IMR-90 (cell line): ENCODE data around the gene ADAP1. TPM values are rescaled to one million over a fixed set of nuclear protein-coding genes. Genes with fewer than 3 reads are reported as not detected.

ENCODE experiments used
- ATAC-seq: fragments of 200-7000 bp; cut with Tn5 transposase; 2 replicates; pipeline ENCODE4 v1.9.1; 2020; ENCODE audit warnings: low read depth, mild to moderate bottlenecking, moderate library complexity
- BruUV-seq: library from RNA; stranded (reverse); fragments of 400-500 nt; replicated peaks from 2 replicates; lab custom pipeline; 2021; lab: Mats Ljungman, UMichigan
- CTCF ChIA-PET: fragments of 300-600 bp; formaldehyde crosslinking; extraction: SDS; loops from one replicate; lab custom pipeline; 2021; ENCODE audit warnings: antibody characterized with exemption; lab: Yijun Ruan, JAX
- POLR2A ChIA-PET: fragments of 300-600 bp; sonication (Branson Sonifier 250); formaldehyde crosslinking; loops from one replicate; lab custom pipeline; 2022; ENCODE audit warnings: antibody characterized with exemption; ENCODE audit not compliant: unreplicated experiment; lab: Charles Lee
- DNase-seq: peaks from one replicate; pipeline ENCODE4 v3.0.0; 2013
- H2AFZ ChIP-seq: replicated peaks from 2 replicates; pipeline ENCODE3; 2013; ENCODE audit warnings: low read length, mild to moderate bottlenecking; ENCODE audit not compliant: poor library complexity
- H2AK5ac ChIP-seq: 2 replicates; pipeline ENCODE4 v1.6.1; 2013; ENCODE audit warnings: low read depth, low read length, inconsistent platforms
- H2AK9ac ChIP-seq: replicated peaks from 2 replicates; pipeline ENCODE3; 2013; ENCODE audit warnings: mild to moderate bottlenecking, low read depth, low read length, moderate library complexity; ENCODE audit not compliant: poor library complexity
- H2BK120ac ChIP-seq: 2 replicates; pipeline ENCODE4 v1.6.1; 2013; ENCODE audit warnings: low read depth, low read length, inconsistent platforms
- H2BK15ac ChIP-seq: 3 replicates; pipeline ENCODE4 v1.6.1; 2013; ENCODE audit warnings: low read depth, low read length, inconsistent platforms
- H2BK20ac ChIP-seq: 2 replicates; pipeline ENCODE4 v1.6.1; 2013; ENCODE audit warnings: low read depth, mild to moderate bottlenecking, inconsistent platforms, low read length, moderate library complexity
- H2BK5ac ChIP-seq: 2 replicates; pipeline ENCODE4 v1.6.1; 2013; ENCODE audit warnings: mild to moderate bottlenecking, low read depth, low read length, inconsistent platforms; ENCODE audit not compliant: poor library complexity, severe bottlenecking
- H3K14ac ChIP-seq: replicated peaks from 2 replicates; pipeline ENCODE4 v1.6.1; 2013; ENCODE audit warnings: low read depth, low read length, inconsistent platforms
- H3K18ac ChIP-seq: 2 replicates; pipeline ENCODE4 v1.6.1; 2013; ENCODE audit warnings: low read depth, low read length, control low read depth
- H3K23ac ChIP-seq: 2 replicates; pipeline ENCODE4 v1.6.1; 2013; ENCODE audit warnings: low read depth, low read length, inconsistent platforms
- H3K27ac ChIP-seq: 2 replicates; pipeline ENCODE4 v1.5.1; 2013; ENCODE audit warnings: mild to moderate bottlenecking, control low read depth, low read length; ENCODE audit not compliant: insufficient read depth
- H3K27me3 ChIP-seq: 2 replicates; pipeline ENCODE4 v1.6.1; 2013; ENCODE audit warnings: low read length; ENCODE audit not compliant: control insufficient read depth, insufficient read depth
- H3K36me3 ChIP-seq: 2 replicates; pipeline ENCODE4 v1.6.1; 2013; ENCODE audit warnings: low read length, mixed read lengths; ENCODE audit not compliant: control insufficient read depth, insufficient read depth
- H3K4ac ChIP-seq: 2 replicates; pipeline ENCODE4 v1.6.1; 2013; ENCODE audit warnings: low read depth, low read length, inconsistent platforms
- H3K4me1 ChIP-seq: 2 replicates; pipeline ENCODE4 v1.6.1; 2013; ENCODE audit warnings: low read length, mixed read lengths; ENCODE audit not compliant: control insufficient read depth, insufficient read depth
- H3K4me2 ChIP-seq: 2 replicates; pipeline ENCODE4 v1.6.1; 2013; ENCODE audit warnings: low read depth, mild to moderate bottlenecking, control low read depth, low read length, moderate library complexity
- H3K4me3 ChIP-seq: 2 replicates; pipeline ENCODE4 v1.5.1; 2013; ENCODE audit warnings: low read depth, mild to moderate bottlenecking, control low read depth, low read length, moderate library complexity; ENCODE audit not compliant: insufficient read depth
- H3K56ac ChIP-seq: 2 replicates; pipeline ENCODE4 v1.6.1; 2013; ENCODE audit warnings: low read length, inconsistent platforms; ENCODE audit not compliant: insufficient read depth; ENCODE audit errors: extremely low read depth
- H3K79me1 ChIP-seq, 2 experiments: 2 replicates each; pipeline ENCODE4 v1.6.1; 2013; ENCODE audit warnings: low read length in 2 of 2, inconsistent platforms in 1 of 2, low read depth in 1 of 2
- H3K9ac ChIP-seq: 2 replicates; pipeline ENCODE4 v1.6.1; 2013; ENCODE audit warnings: low read depth, low read length, control low read depth
- H3K9me1 ChIP-seq: 2 replicates; pipeline ENCODE4 v1.6.1; 2013; ENCODE audit warnings: low read length, inconsistent platforms; ENCODE audit not compliant: insufficient read depth
- H3K9me3 ChIP-seq: 2 replicates; pipeline ENCODE4 v1.6.1; 2013; ENCODE audit warnings: low read length; ENCODE audit not compliant: control insufficient read depth, insufficient read depth
- H4K20me1 ChIP-seq: 2 replicates; pipeline ENCODE4 v1.6.1; 2013; ENCODE audit warnings: low read length, inconsistent platforms; ENCODE audit not compliant: insufficient read depth
- H4K5ac ChIP-seq: 2 replicates; pipeline ENCODE4 v1.6.1; 2013; ENCODE audit warnings: mild to moderate bottlenecking, low read depth, low read length, control low read depth
- H4K8ac ChIP-seq, 2 experiments: 2 replicates each; pipeline ENCODE4 v1.6.1; 2013; ENCODE audit warnings: low read depth in 2 of 2, low read length in 2 of 2, control low read depth in 1 of 2, inconsistent platforms in 1 of 2
- H4K91ac ChIP-seq: 2 replicates; pipeline ENCODE4 v1.6.1; 2013; ENCODE audit warnings: low read depth, low read length, inconsistent platforms; ENCODE audit not compliant: insufficient read depth
- BHLHE40 ChIP-seq: fragments of 150-350 bp; IDR thresholded peaks from 2 replicates; pipeline ENCODE4 v1.6.1; 2016; ENCODE audit warnings: mild to moderate bottlenecking, low read depth, low read length
- CEBPB ChIP-seq: IDR thresholded peaks from 2 replicates; pipeline ENCODE4 v1.6.1; 2012; ENCODE audit warnings: low read depth, low read length, improper control_type of control experiment
- CHD1 ChIP-seq: IDR thresholded peaks from 2 replicates; pipeline ENCODE4 v1.6.1; 2012; ENCODE audit warnings: low read depth, low read length, improper control_type of control experiment
- FOS ChIP-seq: fragments of 150-350 bp; IDR thresholded peaks from 2 replicates; pipeline ENCODE4 v1.6.1; 2016; ENCODE audit warnings: low read depth, low read length
- MAFK ChIP-seq: IDR thresholded peaks from 2 replicates; pipeline ENCODE4 v1.6.1; 2012; ENCODE audit warnings: low read depth, low read length, improper control_type of control experiment
- MXI1 ChIP-seq: IDR thresholded peaks from 2 replicates; pipeline ENCODE4 v1.6.1; 2012; ENCODE audit warnings: low read depth, mild to moderate bottlenecking, low read length, moderate library complexity, borderline replicate concordance
- NFE2L2 ChIP-seq: fragments of 150-350 bp; IDR thresholded peaks from 2 replicates; pipeline ENCODE4 v1.6.1; 2016; ENCODE audit warnings: low read depth, mild to moderate bottlenecking, low read length
- POLR2A ChIP-seq: IDR thresholded peaks from 2 replicates; pipeline ENCODE4 v1.6.1; 2012; ENCODE audit warnings: mild to moderate bottlenecking, low read depth, low read length
- RAD21 ChIP-seq: IDR thresholded peaks from 2 replicates; pipeline ENCODE4 v1.6.1; 2012; ENCODE audit warnings: low read length, improper control_type of control experiment
- RCOR1 ChIP-seq: IDR thresholded peaks from 2 replicates; pipeline ENCODE4 v1.6.1; 2012; ENCODE audit warnings: mild to moderate bottlenecking, low read length, improper control_type of control experiment; ENCODE audit not compliant: insufficient replicate concordance
- RFX5 ChIP-seq: IDR thresholded peaks from 2 replicates; pipeline ENCODE4 v1.8.0; 2012; ENCODE audit warnings: low read depth, mild to moderate bottlenecking, low read length, moderate library complexity
- SMC3 ChIP-seq: fragments of 150-350 bp; IDR thresholded peaks from 2 replicates; pipeline ENCODE4 v1.6.1; 2016; ENCODE audit warnings: low read depth, mild to moderate bottlenecking, antibody characterized with exemption, low read length, moderate library complexity
- WGBS, 2 experiments: methylation state at CpG; one replicate each; pipeline versions ENCODE4 v1.1.5 to v1.1.7; 2013; ENCODE audit warnings: missing lambda C conversion rate in 2 of 2; ENCODE audit not compliant: insufficient read length in 1 of 2; ENCODE audit errors: extremely low coverage in 2 of 2; 5-methylcytosine and 5-hydroxymethylcytosine counted together
- dilution Hi-C: fragments of 300-500 bp; cut with HindIII; formaldehyde crosslinking; loops from one replicate; pipeline ENCODE4 v1.14.3; 2018; ENCODE audit warnings: low sequenced_read_pairs; ENCODE audit not compliant: unreplicated experiment
- in situ Hi-C: fragments of 300-500 bp; cut with MboI; formaldehyde crosslinking; loops from 3 replicates; pipeline ENCODE4 v1.14.3; 2019; ENCODE audit warnings: low sequenced_read_pairs, inconsistent platforms, mixed read lengths
- intact Hi-C: fragments of 100-400 bp; cut with micrococcal nuclease; formaldehyde crosslinking; loops from 2 replicates; pipeline ENCODE4 v1.10.0; 2022
- polyA plus RNA-seq, 3 experiments: library from polyadenylated mRNA; depleted of rRNA; stranded (reverse); fragments of >200 nt; gene quantifications; 2 replicates each; pipeline ENCODE4 v1.2.3, GENCODE V29; 2012; ENCODE audit warnings: low replicate concordance in 1 of 3
- total RNA-seq: library from RNA; depleted of rRNA; stranded (reverse); fragments of >200 nt; gene quantifications from 2 replicates; pipeline ENCODE4 v1.2.3, GENCODE V29; 2012
- TF ChIP-seq, protein P1 (sequence below): conservative IDR thresholded peaks from 2 replicates; pipeline ENCODE4 v1.5.1; 2012; ENCODE audit warnings: mild to moderate bottlenecking, low read depth, low read length, improper control_type of control experiment
- TF ChIP-seq, protein P2 (sequence below): fragments of 150-350 bp; IDR thresholded peaks from 2 replicates; pipeline ENCODE4 v1.6.1; 2016; ENCODE audit warnings: low read depth, mild to moderate bottlenecking, low read length, moderate library complexity, borderline replicate concordance

ADAP1 gene
- total and polyA plus RNA-seq, 2 of the 4 experiments (the other 2 are of a cell fraction): 1.4 to 2.0 TPM

DNA sequence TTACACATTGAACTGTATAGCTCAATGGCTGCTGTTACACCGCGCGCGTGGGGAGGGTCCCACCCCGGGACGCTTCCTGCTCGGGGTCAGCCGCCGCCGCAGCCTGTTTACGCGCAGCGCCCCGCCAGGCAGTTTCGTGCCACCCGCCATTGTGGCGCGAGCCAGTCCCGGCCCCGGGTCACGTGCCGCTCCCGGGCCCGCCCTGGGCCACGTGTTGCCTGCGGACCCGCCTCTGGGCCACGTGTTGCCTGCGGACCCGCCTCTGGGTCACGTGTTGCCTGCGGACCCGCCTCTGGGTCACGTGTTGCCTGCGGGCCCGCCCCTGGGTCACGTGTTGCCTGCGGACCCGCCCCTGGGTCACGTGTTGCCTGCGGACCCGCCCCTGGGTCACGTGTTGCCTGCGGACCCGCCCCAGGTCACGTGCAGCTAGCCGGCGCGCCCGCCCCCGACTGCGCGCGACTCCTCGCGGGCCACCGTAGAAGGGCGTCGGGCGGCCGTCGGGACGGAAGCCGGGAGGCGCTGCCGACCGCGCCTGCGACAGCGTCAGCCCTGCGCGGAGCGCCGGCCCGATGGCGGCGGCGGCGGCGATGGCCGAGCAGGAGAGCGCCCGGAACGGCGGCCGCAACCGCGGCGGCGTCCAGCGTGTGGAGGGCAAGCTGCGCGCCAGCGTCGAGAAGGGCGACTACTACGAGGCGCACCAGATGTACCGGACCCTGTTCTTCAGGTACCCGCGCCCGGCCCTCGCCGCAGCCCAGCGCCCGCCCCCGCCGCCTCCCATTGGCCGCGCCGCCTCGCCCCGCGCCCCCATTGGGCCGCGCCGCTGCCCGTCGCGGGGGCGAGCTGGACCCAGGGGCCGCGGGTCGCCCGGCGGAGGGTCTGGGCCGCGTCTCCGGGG, 78.2 kb downstream of the ADAP1 start, which contains the start of gene GET4:
Gene GET4, plus strand, starts transcription at position 478 of the 895 bp plus-strand sequence. Its CDS starts 92 bp downstream, at position 570.
- DNase-seq (peak; percentile 93), ATAC-seq (peak; percentile 94)
- peaks cover 24% of the 10 kb centered on the region for H4K20me1 ChIP-seq
- peak within 1 kb of the TSS; percentile 84 for H3K27ac ChIP-seq
- no TSS peak for BruUV-seq
- peak within 1 kb of the TSS; percentile 77 for H2AK5ac ChIP-seq
- H3K79me1 ChIP-seq: peaks cover 4 to 52% of the 10 kb centered on the region in 2 experiments
- 3% methylated on average over 107 of the region's 129 CpGs; no CpG with 5 or more reads in 1 of the 2 experiments for WGBS, 2 experiments
- H4K5ac ChIP-seq: peak within 1 kb of the TSS; percentile 31; the same call in 1 of the 2 replicates
- no peak within 1 kb of the TSS for H3K56ac ChIP-seq
- intact Hi-C loops (loop anchor here (10.0 kb wide), 1 partner anchor 362 kb away; the partner anchor contains the start of gene PDGFA), in situ Hi-C loops (loop anchor here (10.0 kb wide), 1 partner anchor 342 kb away; no protein-coding TSS in a partner anchor), dilution Hi-C loops (no loop called here)
- H3K14ac ChIP-seq: peak within 1 kb of the TSS; percentile 78; the same call in 1 of the 2 replicates
- H4K91ac ChIP-seq: no peak within 1 kb of the TSS; the same call in 1 of the 2 replicates
- peaks cover 9% of the 10 kb centered on the region for H3K9me1 ChIP-seq
- H3K4ac ChIP-seq: peak within 1 kb of the TSS; percentile 76
- peak within 1 kb of the TSS; percentile 83 to 95 for H4K8ac ChIP-seq
- ChIA-PET POLR2A (no interaction called here), CTCF (no interaction called here)
- no peak within 1 kb of the TSS for H2BK20ac ChIP-seq
- peak within 1 kb of the TSS; percentile 100 for H2AFZ ChIP-seq
- peak within 1 kb of the TSS; percentile 93 for H3K4me3 ChIP-seq
- no peaks in the 10 kb centered on the region for H3K27me3 ChIP-seq
- H3K4me2 ChIP-seq: peak within 1 kb of the TSS; percentile 84
- no peak within 1 kb of the TSS for H3K18ac ChIP-seq
- H3K4me1 ChIP-seq: peaks cover 5% of the 10 kb centered on the region
- H2BK5ac ChIP-seq: peak within 1 kb of the TSS; percentile 68
- peak within 1 kb of the TSS; percentile 93 for H3K9ac ChIP-seq
- 0 out of 2 replicates have a peak within 1 kb of the TSS, but pooled peaks have one; percentile 33 for H3K23ac ChIP-seq
- H3K36me3 ChIP-seq: peaks cover 23% of the 10 kb centered on the region
- H2BK120ac ChIP-seq: no peak within 1 kb of the TSS
- peak within 1 kb of the TSS; percentile 84 for H2AK9ac ChIP-seq
- H2BK15ac ChIP-seq: no peak within 1 kb of the TSS
- no peaks in the 10 kb centered on the region for H3K9me3 ChIP-seq
- TF ChIP-seq MAFK: peak; percentile 28; the same call in 1 of the 2 replicates
- TF ChIP-seq MXI1: peak; percentile 95
- TF ChIP-seq CEBPB: peak; percentile 23; the same call in 1 of the 2 replicates
- no peak for TF ChIP-seq SMC3
- peak; percentile 100 for TF ChIP-seq FOS
- TF ChIP-seq POLR2A: peak; percentile 77
- TF ChIP-seq RFX5: no peak
- peak; percentile 99 for TF ChIP-seq BHLHE40
- no peak; the same call in 1 of the 2 replicates for TF ChIP-seq NFE2L2
- TF ChIP-seq, protein P1, sequence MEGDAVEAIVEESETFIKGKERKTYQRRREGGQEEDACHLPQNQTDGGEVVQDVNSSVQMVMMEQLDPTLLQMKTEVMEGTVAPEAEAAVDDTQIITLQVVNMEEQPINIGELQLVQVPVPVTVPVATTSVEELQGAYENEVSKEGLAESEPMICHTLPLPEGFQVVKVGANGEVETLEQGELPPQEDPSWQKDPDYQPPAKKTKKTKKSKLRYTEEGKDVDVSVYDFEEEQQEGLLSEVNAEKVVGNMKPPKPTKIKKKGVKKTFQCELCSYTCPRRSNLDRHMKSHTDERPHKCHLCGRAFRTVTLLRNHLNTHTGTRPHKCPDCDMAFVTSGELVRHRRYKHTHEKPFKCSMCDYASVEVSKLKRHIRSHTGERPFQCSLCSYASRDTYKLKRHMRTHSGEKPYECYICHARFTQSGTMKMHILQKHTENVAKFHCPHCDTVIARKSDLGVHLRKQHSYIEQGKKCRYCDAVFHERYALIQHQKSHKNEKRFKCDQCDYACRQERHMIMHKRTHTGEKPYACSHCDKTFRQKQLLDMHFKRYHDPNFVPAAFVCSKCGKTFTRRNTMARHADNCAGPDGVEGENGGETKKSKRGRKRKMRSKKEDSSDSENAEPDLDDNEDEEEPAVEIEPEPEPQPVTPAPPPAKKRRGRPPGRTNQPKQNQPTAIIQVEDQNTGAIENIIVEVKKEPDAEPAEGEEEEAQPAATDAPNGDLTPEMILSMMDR: 0 out of 2 replicates have a peak, but pooled peaks have one; percentile 3
- TF ChIP-seq, protein P2, sequence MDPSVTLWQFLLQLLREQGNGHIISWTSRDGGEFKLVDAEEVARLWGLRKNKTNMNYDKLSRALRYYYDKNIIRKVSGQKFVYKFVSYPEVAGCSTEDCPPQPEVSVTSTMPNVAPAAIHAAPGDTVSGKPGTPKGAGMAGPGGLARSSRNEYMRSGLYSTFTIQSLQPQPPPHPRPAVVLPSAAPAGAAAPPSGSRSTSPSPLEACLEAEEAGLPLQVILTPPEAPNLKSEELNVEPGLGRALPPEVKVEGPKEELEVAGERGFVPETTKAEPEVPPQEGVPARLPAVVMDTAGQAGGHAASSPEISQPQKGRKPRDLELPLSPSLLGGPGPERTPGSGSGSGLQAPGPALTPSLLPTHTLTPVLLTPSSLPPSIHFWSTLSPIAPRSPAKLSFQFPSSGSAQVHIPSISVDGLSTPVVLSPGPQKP: no peak
- no peak for TF ChIP-seq RAD21
- peak; percentile 95 for TF ChIP-seq RCOR1
- TF ChIP-seq CHD1: 0 out of 2 replicates have a peak, but pooled peaks have one; percentile 52
